ENCODE data around the gene FXR2. TPM values are rescaled to one million over a fixed set of nuclear protein-coding genes. Genes with fewer than 3 reads are reported as not detected.

FXR2 gene
- total RNA-seq, 1 donor from 2014 or later = 37.9 TPM

- Mint-ChIP-seq H3K4me3 (ENCODE audit: unreplicated experiment) (peak overlapping the region; percentile 98), H3K9me3 (ENCODE audit: unreplicated experiment) (no peaks in the 10 kb centered on the region), H3K36me3 (ENCODE audit: low read depth, unreplicated experiment) (peaks cover 76% of the 10 kb centered on the region), H3K27me3 (ENCODE audit: unreplicated experiment) (peaks cover 14% of the 10 kb centered on the region), H3K4me1 (ENCODE audit: unreplicated experiment) (peaks cover 70% of the 10 kb centered on the region), H3K27ac (ENCODE audit: unreplicated experiment) (peak overlapping the region; percentile 58)
- TF ChIP-seq CTCF (IDR thresholded peaks at IDR 0.05; ENCODE audit: unreplicated experiment) = no peak
- no peak for DNase-seq (ENCODE audit: low spot score)
These were observed 39.2 kb downstream of the FXR2 start for GRCh38 chr17:7575481-7575883.

- peaks cover 11% of the 10 kb centered on the region for H3K27me3 Mint-ChIP-seq (ENCODE audit: unreplicated experiment)
These were observed 40.3 kb downstream of the FXR2 start for GRCh38 chr17:7574176-7574953.

GRCh38 chr17:7573324-7574080 is 41.2 kb downstream of the FXR2 start:
- H3K9me3 Mint-ChIP-seq (ENCODE audit: unreplicated experiment) = no peaks in the 10 kb centered on the region
- DNase-seq (ENCODE audit: low spot score) = peak; percentile 90
- H3K27ac Mint-ChIP-seq (ENCODE audit: unreplicated experiment) = peak overlapping the region; percentile 98
- no peak for TF ChIP-seq CTCF (IDR thresholded peaks at IDR 0.05; ENCODE audit: unreplicated experiment)
- peak overlapping the region; percentile 98 for H3K4me3 Mint-ChIP-seq (ENCODE audit: unreplicated experiment)
- H3K27me3 Mint-ChIP-seq (ENCODE audit: unreplicated experiment) = peaks cover 10% of the 10 kb centered on the region
- peaks cover 56% of the 10 kb centered on the region for H3K4me1 Mint-ChIP-seq (ENCODE audit: unreplicated experiment)
- H3K36me3 Mint-ChIP-seq (ENCODE audit: low read depth, unreplicated experiment) = peaks cover 78% of the 10 kb centered on the region

More at GRCh38 chr17:7574176-7574953, 40.3 kb downstream of the FXR2 start:
- peak overlapping the region; percentile 98 for H3K4me3 Mint-ChIP-seq (ENCODE audit: unreplicated experiment)
- DNase-seq (ENCODE audit: low spot score) = no peak
- H3K4me1 Mint-ChIP-seq (ENCODE audit: unreplicated experiment) = peaks cover 62% of the 10 kb centered on the region
- peaks cover 79% of the 10 kb centered on the region for H3K36me3 Mint-ChIP-seq (ENCODE audit: low read depth, unreplicated experiment)
- TF ChIP-seq CTCF (IDR thresholded peaks at IDR 0.05; ENCODE audit: unreplicated experiment) = no peak
- H3K9me3 Mint-ChIP-seq (ENCODE audit: unreplicated experiment) = no peaks in the 10 kb centered on the region
- peak overlapping the region; percentile 78 for H3K27ac Mint-ChIP-seq (ENCODE audit: unreplicated experiment)

GRCh38 chr17:7572588-7573323 is 41.9 kb downstream of the FXR2 start:
- H3K4me3 Mint-ChIP-seq (ENCODE audit: unreplicated experiment) = peak overlapping the region; percentile 98
- H3K27ac Mint-ChIP-seq (ENCODE audit: unreplicated experiment) = peak overlapping the region; percentile 99
- no peak for TF ChIP-seq CTCF (IDR thresholded peaks at IDR 0.05; ENCODE audit: unreplicated experiment)
- H3K27me3 Mint-ChIP-seq (ENCODE audit: unreplicated experiment) = peaks cover 10% of the 10 kb centered on the region
- H3K4me1 Mint-ChIP-seq (ENCODE audit: unreplicated experiment) = peaks cover 50% of the 10 kb centered on the region
- peak; percentile 100 for DNase-seq (ENCODE audit: low spot score)
- H3K36me3 Mint-ChIP-seq (ENCODE audit: low read depth, unreplicated experiment) = peaks cover 73% of the 10 kb centered on the region
- H3K9me3 Mint-ChIP-seq (ENCODE audit: unreplicated experiment) = no peaks in the 10 kb centered on the region

All from endothelial cell (in vitro differentiated cells).